HL-60 (cell line): ENCODE results near the gene SH3PXD2A.

Experiments used
- CTCF ChIP-seq: IDR thresholded peaks from one replicate; pipeline ENCODE4 v1.5.1; 2011; ENCODE audit warnings: low read length, control low read depth, inconsistent platforms; ENCODE audit not compliant: insufficient read depth
- POLR2AphosphoS5 ChIP-seq: IDR thresholded peaks from 2 replicates; pipeline ENCODE4 v1.6.1; 2012; ENCODE audit warnings: low read depth

DNA sequence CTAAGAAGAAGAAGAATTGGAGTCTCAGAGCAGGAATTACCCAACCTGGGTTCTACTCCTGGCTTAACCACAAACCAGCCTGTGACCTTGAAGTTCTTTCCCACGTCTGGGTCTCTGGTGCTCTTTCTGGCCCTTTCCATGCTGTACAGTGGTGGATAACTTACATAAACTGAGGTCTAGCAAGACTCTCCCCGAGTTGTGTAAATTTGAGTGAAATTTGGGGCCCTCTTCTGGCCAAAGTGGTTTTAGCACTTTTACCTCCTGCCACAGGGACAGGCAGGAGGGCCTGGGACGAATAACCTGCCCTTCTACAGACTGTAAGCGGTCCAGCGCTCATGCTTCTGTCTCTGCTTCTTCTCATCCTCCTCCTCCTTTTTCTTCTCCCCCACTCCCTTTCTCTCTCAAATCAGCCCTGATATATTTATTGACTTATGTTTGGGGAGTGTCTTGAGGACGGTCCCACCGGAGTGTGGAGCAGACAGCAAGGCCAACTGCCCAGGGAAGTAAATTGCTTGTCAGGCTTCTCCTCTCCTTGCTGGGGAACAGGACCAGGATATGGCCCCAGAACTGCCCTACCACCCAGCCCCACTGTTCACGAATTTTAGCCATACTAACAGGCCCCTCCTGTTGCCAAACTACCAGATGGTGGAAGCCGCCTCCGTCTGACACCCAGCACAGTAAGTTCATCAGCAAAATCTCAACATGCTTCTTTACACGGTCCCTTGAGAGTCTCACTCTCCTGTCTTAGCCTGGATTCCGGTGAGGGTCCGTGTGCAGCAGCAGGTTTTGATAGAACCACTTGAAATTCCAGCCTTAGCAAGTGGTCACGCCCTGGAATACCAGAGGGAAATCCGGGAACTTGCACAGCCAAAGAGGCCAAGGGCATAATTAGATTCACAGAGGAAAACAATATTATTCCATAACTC lies 4.0 kb upstream of the SH3PXD2A start:
- TF ChIP-seq CTCF (peak; percentile 37), POLR2AphosphoS5 (no peak)
